HG02763 (cell line): ENCODE measurements around the gene STAT2.

Experiments used
- ATAC-seq: cut with Tn5 transposase; IDR thresholded peaks from one replicate; pipeline ENCODE4 v1.9.1; 2021; ENCODE audit warnings: mild to moderate bottlenecking, moderate library complexity; ENCODE audit not compliant: unreplicated experiment

STAT2 gene

DNA sequence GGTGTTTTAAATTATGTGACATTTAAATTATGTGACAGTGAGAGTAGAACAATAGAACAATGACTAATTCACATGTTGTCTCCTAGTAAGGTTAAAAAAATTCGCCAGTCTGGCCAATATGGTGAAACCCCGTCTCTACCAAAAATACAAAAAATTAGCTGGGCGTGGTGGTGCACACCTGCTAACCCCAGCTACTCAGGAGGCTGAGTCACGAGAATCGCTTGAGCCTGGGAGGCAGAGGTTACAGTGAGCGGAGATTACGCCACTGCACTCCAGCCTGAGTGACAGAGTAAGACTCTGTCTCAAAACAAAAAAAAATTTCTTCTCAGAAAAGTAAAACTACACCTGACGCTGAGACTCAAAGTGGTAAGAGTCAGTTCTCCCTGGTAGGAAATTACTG is 62.5 kb downstream of the STAT2 start:
- ATAC-seq, result no peak

DNA sequence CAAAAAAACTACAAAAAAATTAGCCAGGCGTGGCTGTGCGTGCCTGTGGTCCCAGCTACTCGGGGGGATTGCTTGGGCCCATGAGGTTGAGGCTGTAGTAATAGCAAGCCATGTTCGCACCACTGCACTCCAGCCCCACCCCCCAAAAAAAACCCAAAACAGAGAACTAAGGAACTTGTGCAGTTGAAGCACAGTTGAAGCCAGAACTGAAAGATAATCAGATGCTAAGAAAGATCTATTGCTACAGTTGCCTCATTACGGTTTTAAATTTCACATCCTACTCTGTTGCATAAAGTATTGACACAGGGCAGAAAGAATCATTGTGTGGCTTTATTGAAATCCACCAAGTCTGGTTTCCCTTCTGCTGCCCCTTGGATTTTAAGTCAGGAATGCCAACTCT is 63.6 kb downstream of the STAT2 start:
- ATAC-seq, result no peak

DNA sequence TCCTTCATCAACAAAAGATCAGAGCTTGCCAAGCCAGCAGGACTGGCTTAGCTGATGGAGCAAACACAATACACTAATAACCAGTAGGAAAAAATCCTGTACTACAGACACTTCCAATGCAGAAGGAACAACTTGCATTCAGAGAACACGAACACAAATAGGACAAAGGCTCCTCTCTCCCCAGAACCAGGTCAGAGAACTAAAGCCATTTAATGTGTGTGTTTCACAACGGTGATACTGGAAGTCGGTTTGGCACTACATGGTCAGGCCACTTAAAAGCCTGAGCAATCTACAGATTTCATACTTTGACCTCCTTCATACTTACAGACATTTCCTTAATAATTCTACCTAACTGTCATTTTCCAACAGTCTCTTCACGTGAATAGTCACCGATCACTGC is 66.1 kb downstream of the STAT2 start:
- no peak for ATAC-seq
